GM12892 (cell line): ENCODE results near the gene PREPL.

Source experiments
- DNase-seq: peaks from one replicate; pipeline ENCODE4 v3.0.0; 2011; ENCODE audit not compliant: insufficient read length
- FAIRE-seq: peaks from 2 replicates; lab custom pipeline; 2011; peaks lifted over from hg19 to GRCh38; lab: Jason Lieb, UNC
- POLR2A ChIP-seq: IDR thresholded peaks from 2 replicates; pipeline ENCODE4 v1.6.1; 2011; ENCODE audit warnings: low read depth, low read length, control low read depth
- POLR2AphosphoS5 ChIP-seq: IDR thresholded peaks from 2 replicates; pipeline ENCODE4 v1.6.1; 2011; ENCODE audit warnings: low read depth, low read length, control low read depth
- TAF1 ChIP-seq: IDR thresholded peaks from 2 replicates; pipeline ENCODE4 v1.6.1; 2011; ENCODE audit warnings: low read depth, mild to moderate bottlenecking, control low read depth, low read length, borderline replicate concordance

The PREPL gene

DNA sequence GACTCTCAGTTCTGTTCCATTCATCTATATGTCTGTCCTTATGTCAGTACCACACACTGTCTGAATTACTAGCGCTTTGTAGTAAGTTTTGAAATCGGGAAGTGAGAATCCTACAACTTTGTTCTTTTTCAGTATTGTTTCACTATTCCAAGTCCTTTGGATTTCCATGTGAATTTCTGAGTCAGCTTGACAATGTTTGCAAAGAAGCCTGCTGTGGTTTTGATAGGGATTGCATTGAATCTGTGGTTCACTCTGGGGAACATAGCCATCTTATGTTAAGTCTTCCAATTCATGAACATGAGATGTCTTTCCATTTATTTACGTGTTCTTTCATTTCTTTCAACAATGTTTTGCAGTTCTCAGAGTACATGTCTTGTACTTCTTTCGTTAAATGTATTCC, 71.0 kb downstream of the PREPL start:
- DNase-seq, result no peak
- TF ChIP-seq POLR2A (no peak), POLR2AphosphoS5 (no peak), TAF1 (no peak)
- FAIRE-seq, result no peak

GRCh38 chr2:44286884-44287638, 74.2 kb downstream of the PREPL start:
- TF ChIP-seq POLR2A (no peak), TAF1 (no peak), POLR2AphosphoS5 (no peak)
- DNase-seq, result no peak
- no peak for FAIRE-seq

DNA sequence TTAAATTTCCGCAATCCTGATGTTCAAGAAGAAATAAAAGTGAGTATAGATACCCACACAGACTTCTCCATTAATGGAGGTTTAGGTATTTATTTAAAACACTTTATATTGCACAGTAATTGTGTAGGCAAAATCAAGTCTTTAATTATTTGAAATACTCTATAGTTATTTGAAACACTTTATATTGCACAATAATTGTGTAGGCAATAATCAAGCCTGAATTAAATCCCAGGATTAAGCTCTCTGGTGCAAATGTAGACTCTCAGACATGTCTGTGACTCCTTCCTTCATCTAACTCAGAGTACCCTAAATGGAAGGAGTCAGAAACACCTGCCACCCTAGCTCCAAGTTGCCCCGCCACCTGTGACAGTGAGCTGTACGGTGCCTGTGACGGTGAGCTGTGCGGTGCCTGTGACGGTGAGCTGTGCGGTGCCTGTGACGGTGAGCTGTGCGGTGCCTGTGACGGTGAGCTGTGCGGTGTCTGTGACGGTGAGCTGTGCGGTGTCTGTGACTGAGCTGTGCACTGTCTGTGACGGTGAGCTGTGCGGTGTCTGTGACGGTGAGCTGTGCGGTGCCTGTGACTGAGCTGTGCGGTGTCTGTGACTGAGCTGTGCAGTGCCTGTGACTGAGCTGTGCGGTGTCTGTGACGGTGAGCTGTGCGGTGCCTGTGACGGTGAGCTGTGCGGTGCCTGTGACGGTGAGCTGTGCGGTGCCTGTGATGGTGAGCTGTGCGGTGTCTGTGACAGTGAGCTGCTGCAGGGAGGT, 75.0 kb downstream of the PREPL start:
- TF ChIP-seq TAF1 (no peak), POLR2A (no peak), POLR2AphosphoS5 (no peak)
- no peak for FAIRE-seq
- no peak for DNase-seq

GRCh38 chr2:44285174-44285573, 76.1 kb downstream of the PREPL start:
- TF ChIP-seq POLR2A (no peak), POLR2AphosphoS5 (no peak), TAF1 (no peak)
- no peak for DNase-seq
- no peak for FAIRE-seq

GRCh38 chr2:44283116-44283666, 78.1 kb downstream of the PREPL start:
- TF ChIP-seq TAF1 (no peak), POLR2A (no peak)
- DNase-seq (no peak), FAIRE-seq (no peak)

GRCh38 chr2:44280869-44281268, 80.4 kb downstream of the PREPL start:
- DNase-seq (no peak), FAIRE-seq (no peak)
- TF ChIP-seq POLR2AphosphoS5 (no peak), TAF1 (no peak), POLR2A (no peak)

DNA sequence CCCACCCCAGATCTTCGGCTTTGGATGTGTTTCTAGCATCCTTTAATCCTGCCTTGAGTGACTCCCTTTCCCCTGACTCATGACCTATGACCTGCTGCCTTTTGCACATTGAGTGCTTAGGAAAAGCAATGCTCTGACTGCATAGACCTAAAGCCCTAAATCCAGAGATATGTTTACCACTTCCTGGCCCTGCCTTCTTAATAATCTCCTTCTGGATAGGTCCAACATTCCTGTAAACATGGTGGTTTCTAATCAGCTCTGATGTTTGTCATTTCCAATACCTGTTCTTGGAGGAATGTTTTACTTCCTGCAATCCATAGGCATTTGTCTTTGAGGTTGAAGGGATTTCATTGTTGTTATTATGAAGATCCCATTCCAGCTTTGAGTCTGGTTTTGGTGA, 83.8 kb downstream of the PREPL start:
- no peak for TF ChIP-seq TAF1
- DNase-seq (no peak), FAIRE-seq (no peak)

DNA sequence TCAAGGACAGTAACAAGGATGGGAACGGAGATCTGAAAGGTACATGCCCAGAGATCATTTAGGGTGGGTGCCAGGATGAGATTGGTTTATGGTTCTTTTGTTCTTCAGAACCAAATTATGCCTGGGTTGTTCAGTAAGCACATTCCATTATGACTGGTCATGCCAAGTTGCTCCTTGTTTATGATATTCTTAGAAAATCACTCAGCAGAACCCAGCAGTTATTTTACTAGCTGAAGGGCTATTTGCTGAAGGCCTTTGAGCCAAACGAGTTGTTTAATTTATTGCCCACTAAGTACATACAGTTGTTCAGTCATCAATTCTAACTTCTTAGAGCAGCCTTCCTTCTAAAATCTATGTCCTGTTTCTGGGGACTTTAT, 85.4 kb downstream of the PREPL start:
- FAIRE-seq (no peak), DNase-seq (no peak)
- TF ChIP-seq TAF1 (no peak), POLR2A (no peak), POLR2AphosphoS5 (no peak)

DNA sequence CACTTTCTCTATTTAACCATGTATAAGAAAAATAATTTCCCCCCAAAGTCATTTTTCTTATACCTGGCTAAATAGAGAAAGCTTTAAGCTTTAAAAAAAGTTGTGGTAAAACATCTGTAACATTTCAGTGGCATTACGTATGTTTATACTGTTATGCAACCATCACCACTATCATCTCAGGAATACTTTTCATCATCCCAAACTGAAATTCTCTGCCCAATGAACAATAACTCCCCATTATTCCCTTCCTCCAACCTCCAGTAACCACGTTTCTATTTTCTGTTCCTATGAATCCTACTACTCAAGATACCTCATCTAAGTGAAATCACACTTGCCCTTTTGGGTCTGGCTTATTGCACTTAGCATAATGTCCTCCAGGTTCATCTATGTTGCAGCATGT, 87.7 kb downstream of the PREPL start:
- TF ChIP-seq POLR2AphosphoS5 (no peak), TAF1 (no peak), POLR2A (no peak)
- DNase-seq, result no peak
- no peak for FAIRE-seq

GRCh38 chr2:44273076-44273475, 88.2 kb downstream of the PREPL start:
- DNase-seq (no peak), FAIRE-seq (no peak)
- no peak for TF ChIP-seq POLR2A
- TF ChIP-seq POLR2AphosphoS5, result no peak
- TF ChIP-seq TAF1, result no peak

- no peak for DNase-seq
- no peak for FAIRE-seq
- TF ChIP-seq POLR2A (no peak), POLR2AphosphoS5 (no peak), TAF1 (no peak)
Observed at GRCh38 chr2:44271296-44271695, 90.0 kb downstream of the PREPL start.

GRCh38 chr2:44269831-44270230, 91.5 kb downstream of the PREPL start:
- no peak for FAIRE-seq
- TF ChIP-seq POLR2AphosphoS5 (no peak), POLR2A (no peak), TAF1 (no peak)
- DNase-seq, result no peak
